Ishikawa (cell line): ENCODE measurements around the gene ANKRD28.

Experiments
- CEBPB ChIP-seq: IDR thresholded peaks from 2 replicates; pipeline ENCODE4 v1.6.1; 2012
- CREB1 ChIP-seq: IDR thresholded peaks from 2 replicates; pipeline ENCODE4 v1.6.1; 2012; ENCODE audit warnings: low read depth
- EGR1 ChIP-seq: IDR thresholded peaks from 2 replicates; pipeline ENCODE4 v1.6.1; 2012
- EP300 ChIP-seq: IDR thresholded peaks from 2 replicates; pipeline ENCODE4 v1.6.1; 2012; ENCODE audit warnings: borderline replicate concordance
- FOXM1 ChIP-seq: IDR thresholded peaks from 2 replicates; pipeline ENCODE4 v1.6.1; 2012; ENCODE audit warnings: low read depth, borderline replicate concordance
- MAX ChIP-seq: IDR thresholded peaks from 2 replicates; pipeline ENCODE4 v1.6.1; 2012
- NFIC ChIP-seq: IDR thresholded peaks from 2 replicates; pipeline ENCODE4 v1.6.1; 2012
- RAD21 ChIP-seq: IDR thresholded peaks from 2 replicates; pipeline ENCODE4 v1.6.1; 2012; ENCODE audit warnings: low read depth
- REST ChIP-seq: IDR thresholded peaks from 2 replicates; pipeline ENCODE4 v1.6.1; 2012; ENCODE audit warnings: low read depth, mild to moderate bottlenecking
- TAF1 ChIP-seq: IDR thresholded peaks from 2 replicates; pipeline ENCODE4 v1.6.1; 2012; ENCODE audit warnings: low read depth, mild to moderate bottlenecking
- TCF12 ChIP-seq: IDR thresholded peaks from 2 replicates; pipeline ENCODE4 v1.6.1; 2012; ENCODE audit warnings: low read depth
- TEAD4 ChIP-seq: IDR thresholded peaks from 2 replicates; pipeline ENCODE4 v1.6.1; 2012
- USF1 ChIP-seq: IDR thresholded peaks from 2 replicates; pipeline ENCODE4 v1.6.1; 2012
- YY1 ChIP-seq: IDR thresholded peaks from 2 replicates; pipeline ENCODE4 v1.6.1; 2012; ENCODE audit warnings: low read depth
- ZBTB7A ChIP-seq: IDR thresholded peaks from 2 replicates; pipeline ENCODE4 v1.6.1; 2012; ENCODE audit warnings: low read depth

The ANKRD28 gene

GRCh38 chr3:15664144-15664543 is 133.6 kb downstream of the ANKRD28 start:
- TF ChIP-seq TAF1 (no peak), FOXM1 (no peak), MAX (no peak), TEAD4 (no peak), YY1 (no peak), USF1 (no peak), NFIC (no peak), TCF12 (no peak), REST (no peak), CREB1 (no peak), CEBPB (no peak), RAD21 (no peak)

GRCh38 chr3:15660055-15660935 is 137.5 kb downstream of the ANKRD28 start:
- no peak for TF ChIP-seq CREB1
- TF ChIP-seq MAX = no peak
- TF ChIP-seq ZBTB7A = no peak
- no peak for TF ChIP-seq CEBPB

- TF ChIP-seq RAD21 (no peak), TAF1 (no peak), FOXM1 (no peak), REST (no peak), CREB1 (no peak), EGR1 (no peak), EP300 (no peak), YY1 (no peak), USF1 (no peak), TCF12 (no peak), NFIC (no peak), MAX (no peak), ZBTB7A (no peak), CEBPB (no peak)
Measured at GRCh38 chr3:15659254-15659975, 138.4 kb downstream of the ANKRD28 start.

GRCh38 chr3:15657016-15657415 is 140.8 kb downstream of the ANKRD28 start:
- TF ChIP-seq YY1 = no peak
- TF ChIP-seq FOXM1 = no peak
- no peak for TF ChIP-seq RAD21
- TF ChIP-seq EP300 = no peak
- TF ChIP-seq MAX = no peak
- TF ChIP-seq CREB1 = no peak
- TF ChIP-seq EGR1 = no peak
- TF ChIP-seq USF1 = no peak
- no peak for TF ChIP-seq REST
- no peak for TF ChIP-seq TAF1
- TF ChIP-seq TEAD4 = no peak
- TF ChIP-seq TCF12 = no peak
- TF ChIP-seq CEBPB = no peak
